Kidney (tissue), 14 donors: Measurements from ENCODE around the gene METTL24. TPM values are rescaled to one million over a fixed set of nuclear protein-coding genes. Genes with fewer than 3 reads are reported as not detected.
A peak's percentile ranks its signal among the peaks of the same experiment; 100 is the strongest.

Source experiments
- DNase-seq, 5 donors: peaks; one replicate each; pipeline ENCODE4 v3.0.0-alpha.2; 2013 to 2020
- FAIRE-seq: peaks from 2 replicates; lab custom pipeline; 2012; peaks lifted over from hg19 to GRCh38; lab: Jason Lieb, UNC
- H3K27ac ChIP-seq, 2 donors: one replicate each; pipeline ENCODE4 v1.7.0; 2013; ENCODE audit warnings: low read depth in 2 of 2, low read length in 2 of 2, inconsistent platforms in 1 of 2
- H3K27me3 ChIP-seq: one replicate; pipeline ENCODE4 v1.7.1; 2013; ENCODE audit warnings: low read length, inconsistent platforms; ENCODE audit not compliant: control insufficient read depth, insufficient read depth
- H3K36me3 ChIP-seq, 3 donors: one replicate each; pipeline versions ENCODE4 v1.7.0 to v1.7.1; 2013; ENCODE audit warnings: low read length in 3 of 3, control low read depth in 1 of 3, inconsistent platforms in 1 of 3; ENCODE audit not compliant: insufficient read depth in 3 of 3, control insufficient read depth in 2 of 3
- H3K4me1 ChIP-seq, 3 donors: one replicate each; pipeline versions ENCODE4 v1.7.0 to v1.7.1; 2013; ENCODE audit warnings: low read length in 3 of 3, inconsistent platforms in 1 of 3, low read depth in 1 of 3; ENCODE audit not compliant: control insufficient read depth in 2 of 3, insufficient read depth in 2 of 3
- H3K4me3 ChIP-seq, 3 donors: one replicate each; pipeline versions ENCODE4 v1.7.0 to v1.8.1; 2013; ENCODE audit warnings: low read length in 3 of 3, control low read depth in 1 of 3, inconsistent platforms in 1 of 3
- H3K9ac ChIP-seq, 3 donors: one replicate each; pipeline versions ENCODE4 v1.7.0 to v1.7.1; 2013; ENCODE audit warnings: low read length in 3 of 3, control low read depth in 1 of 3, inconsistent platforms in 1 of 3
- H3K9me3 ChIP-seq, 3 donors: one replicate each; pipeline versions ENCODE4 v1.7.0 to v1.7.1; 2013; ENCODE audit warnings: low read length in 3 of 3, control low read depth in 1 of 3, inconsistent platforms in 1 of 3; ENCODE audit not compliant: control insufficient read depth in 2 of 3, insufficient read depth in 1 of 3
- intact Hi-C: fragments of 100-400 bp; cut with DNase I; formaldehyde crosslinking; loops from one replicate; pipeline ENCODE4 v1.11.1; 2022
- polyA plus RNA-seq: library from polyadenylated mRNA; stranded (reverse); fragments of 350-450 nt; fragmentation: Illumina TruSeq; extraction: RNeasy Lipid Tissue Mini Kit (QIAGEN cat#74804); gene quantifications from one replicate; pipeline ENCODE4 v1.2.3, GENCODE V29; 2014; ENCODE audit warnings: low read depth, low replicate concordance; ENCODE audit not compliant: insufficient read depth
- total RNA-seq: library from RNA; stranded (reverse); fragmentation: NEBNext Ultra II Directional; extraction: Animal tissue kit (Norgen Biotek cat#: 25700); gene quantifications from one replicate; pipeline ENCODE4 v1.2.1, GENCODE V29; 2021
- TF ChIP-seq, protein P1 (sequence below): IDR thresholded peaks from 3 replicates; pipeline ENCODE4 v1.5.1; 2012; ENCODE audit warnings: mild to moderate bottlenecking, moderate library complexity, borderline replicate concordance; ENCODE audit not compliant: insufficient read depth; ENCODE audit errors: extremely low read depth
- donor health status: control.
- donor health status: control.
- donor health status: control.
- donor health status: control.
- donor health status: control.
- donor health status: DM: yes; HTN: yes; CAD: no.
- donor health status: Normal renal cell carcinoma (clear cell type).

METTL24 gene
- total and polyA plus RNA-seq, 2 donors from 2014 or later, result 1.4 to 3.5 TPM

DNA sequence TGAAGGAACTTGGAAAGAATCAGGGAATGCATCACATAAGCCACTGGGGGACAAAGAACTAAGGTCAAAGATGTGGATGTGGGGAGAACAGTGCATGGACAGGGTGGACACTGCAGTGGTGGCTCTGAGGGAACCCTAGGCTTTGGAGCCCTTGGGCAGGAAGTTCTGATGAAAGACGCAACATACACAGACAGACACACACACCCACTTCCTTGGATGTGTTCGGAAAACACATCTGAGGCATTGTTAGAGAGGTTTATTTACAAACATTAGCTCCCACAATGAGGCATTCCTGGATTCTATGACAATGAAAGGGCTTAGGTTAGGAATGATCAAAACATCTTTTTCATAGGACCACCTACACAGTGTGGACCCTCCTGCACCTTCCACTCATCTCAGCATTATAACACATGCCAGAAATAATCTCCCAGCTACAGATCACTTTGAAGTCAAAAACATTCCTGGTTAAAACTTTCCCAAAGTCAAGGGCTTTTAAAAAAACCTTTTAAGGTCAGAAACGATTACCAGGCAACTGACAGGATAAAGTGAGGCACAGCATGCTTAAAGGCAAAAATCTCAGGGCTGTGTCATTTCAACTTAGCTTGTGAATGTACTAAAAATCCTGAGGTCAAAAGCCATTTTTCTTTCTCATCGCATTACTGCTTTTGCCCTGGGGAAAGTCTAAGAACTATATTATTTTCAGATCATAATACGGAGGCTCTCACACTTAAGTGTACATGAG is 6.4 kb upstream of the METTL24 start:
- no peaks in the 10 kb centered on the region for H3K9me3 ChIP-seq
- no peak overlapping the region for H3K27ac ChIP-seq
- no peak for DNase-seq
- FAIRE-seq, result no peak
- no peak overlapping the region for H3K9ac ChIP-seq
- intact Hi-C loops, result no loop called here
- TF ChIP-seq, protein P1, sequence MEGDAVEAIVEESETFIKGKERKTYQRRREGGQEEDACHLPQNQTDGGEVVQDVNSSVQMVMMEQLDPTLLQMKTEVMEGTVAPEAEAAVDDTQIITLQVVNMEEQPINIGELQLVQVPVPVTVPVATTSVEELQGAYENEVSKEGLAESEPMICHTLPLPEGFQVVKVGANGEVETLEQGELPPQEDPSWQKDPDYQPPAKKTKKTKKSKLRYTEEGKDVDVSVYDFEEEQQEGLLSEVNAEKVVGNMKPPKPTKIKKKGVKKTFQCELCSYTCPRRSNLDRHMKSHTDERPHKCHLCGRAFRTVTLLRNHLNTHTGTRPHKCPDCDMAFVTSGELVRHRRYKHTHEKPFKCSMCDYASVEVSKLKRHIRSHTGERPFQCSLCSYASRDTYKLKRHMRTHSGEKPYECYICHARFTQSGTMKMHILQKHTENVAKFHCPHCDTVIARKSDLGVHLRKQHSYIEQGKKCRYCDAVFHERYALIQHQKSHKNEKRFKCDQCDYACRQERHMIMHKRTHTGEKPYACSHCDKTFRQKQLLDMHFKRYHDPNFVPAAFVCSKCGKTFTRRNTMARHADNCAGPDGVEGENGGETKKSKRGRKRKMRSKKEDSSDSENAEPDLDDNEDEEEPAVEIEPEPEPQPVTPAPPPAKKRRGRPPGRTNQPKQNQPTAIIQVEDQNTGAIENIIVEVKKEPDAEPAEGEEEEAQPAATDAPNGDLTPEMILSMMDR, result no peak
- H3K4me3 ChIP-seq, result no peak overlapping the region
- no peaks in the 10 kb centered on the region for H3K27me3 ChIP-seq
- H3K4me1 ChIP-seq, result peaks cover 0 to 6% (median 2%) of the 10 kb centered on the region in 3 donors
- no peaks in the 10 kb centered on the region for H3K36me3 ChIP-seq

DNA sequence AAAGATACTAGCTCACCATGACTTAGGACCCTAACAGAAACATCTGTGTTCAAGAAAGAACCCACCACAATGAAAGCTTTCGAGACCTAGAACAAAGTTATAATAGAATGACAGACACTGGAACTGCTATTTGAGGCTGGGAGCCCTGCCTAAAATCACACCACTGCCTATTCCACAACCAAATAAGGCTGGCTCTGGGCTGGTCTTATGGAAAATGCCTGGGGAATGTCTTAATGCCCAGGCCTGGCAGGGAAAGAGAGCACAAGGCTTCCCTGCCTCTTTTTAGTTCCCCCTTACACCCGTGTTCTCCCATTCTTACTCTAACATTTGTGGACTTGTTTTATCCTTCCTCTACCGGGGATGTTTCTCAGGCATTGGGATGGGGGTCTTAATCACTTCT is 5.6 kb upstream of the METTL24 start:
- no peak overlapping the region for H3K9ac ChIP-seq
- no peaks in the 10 kb centered on the region for H3K27me3 ChIP-seq
- no peaks in the 10 kb centered on the region for H3K9me3 ChIP-seq
- TF ChIP-seq, protein P1, result no peak
- no peaks in the 10 kb centered on the region for H3K36me3 ChIP-seq
- intact Hi-C loops, result no loop called here
- H3K4me3 ChIP-seq, result no peak overlapping the region
- FAIRE-seq (no peak), DNase-seq (no peak)
- peaks cover 4 to 10% (median 4%) of the 10 kb centered on the region in 3 donors for H3K4me1 ChIP-seq
- H3K27ac ChIP-seq, result no peak overlapping the region

DNA sequence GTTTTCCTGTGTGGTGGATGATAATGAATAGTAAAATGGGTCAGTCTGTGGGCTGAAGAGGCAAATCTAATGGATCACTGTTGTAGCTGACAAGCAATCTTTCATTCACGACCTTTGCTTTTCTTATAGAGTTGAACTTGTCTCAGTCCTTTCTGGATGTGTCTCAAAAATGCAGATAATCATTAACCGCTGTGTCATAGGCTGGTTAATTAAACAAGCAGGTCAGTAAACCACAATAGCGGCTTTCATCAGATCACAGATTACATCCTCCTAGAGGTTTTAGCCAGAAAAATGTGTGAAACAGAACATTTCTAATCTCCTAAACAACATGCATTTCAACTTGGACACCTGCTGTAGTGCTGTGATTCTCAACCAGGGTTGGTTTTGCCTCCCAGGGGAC is 2.5 kb upstream of the METTL24 start:
- H3K27ac ChIP-seq, result peak overlapping the region in 1 of 2 donors; percentile 41
- no peaks in the 10 kb centered on the region for H3K9me3 ChIP-seq
- DNase-seq, result peak in 1 of 5 donors; percentile 56
- no peak overlapping the region for H3K4me3 ChIP-seq
- H3K4me1 ChIP-seq, result peaks cover 6 to 13% (median 9%) of the 10 kb centered on the region in 3 donors
- TF ChIP-seq, protein P1, result no peak
- intact Hi-C loops, result no loop called here
- no peaks in the 10 kb centered on the region for H3K27me3 ChIP-seq
- H3K36me3 ChIP-seq, result no peaks in the 10 kb centered on the region
- no peak overlapping the region for H3K9ac ChIP-seq
- peak; percentile 65 for FAIRE-seq

DNA sequence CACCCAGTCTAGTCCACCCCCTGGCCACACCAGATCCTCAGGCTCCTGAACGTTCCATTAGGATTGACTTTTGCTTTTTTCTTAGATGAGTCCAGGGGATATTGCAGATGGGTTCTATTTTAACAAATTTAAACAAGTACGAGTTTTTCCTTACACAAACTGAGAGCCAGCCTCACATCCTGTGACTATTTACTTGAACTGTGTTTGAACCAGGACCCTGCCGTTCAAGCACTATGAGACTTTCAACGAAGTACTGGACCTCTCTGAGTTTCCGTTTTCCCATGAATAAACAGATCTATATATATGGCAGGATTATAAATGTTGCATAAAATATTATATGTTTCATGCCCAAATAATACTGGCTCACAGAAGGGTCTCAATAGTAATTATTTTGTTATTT is 1.4 kb upstream of the METTL24 start:
- Histone ChIP-seq H3K27ac (no peak overlapping the region), H3K4me3 (peak overlapping the region in 1 of 3 donors; percentile 11), H3K9me3 (no peaks in the 10 kb centered on the region), H3K9ac (no peak overlapping the region), H3K4me1 (peaks cover 8 to 16% (median 13%) of the 10 kb centered on the region in 3 donors), H3K27me3 (no peaks in the 10 kb centered on the region), H3K36me3 (no peaks in the 10 kb centered on the region)
- TF ChIP-seq, protein P1, result no peak
- FAIRE-seq, result no peak
- peak in 2 of 5 donors; percentile 45 to 83 for DNase-seq
- intact Hi-C loops, result no loop called here
